RWPE1 (cell line): Measurements from ENCODE around the gene RIPK4.

Experiments used
- CTCF ChIA-PET: fragments of 350-600 bp; sonication (Branson Sonifier 250); formaldehyde crosslinking; extraction: SDS; loops from one replicate; lab custom pipeline; 2021; lab: Yijun Ruan, JAX
- POLR2A ChIA-PET: fragments of 400-600 bp; formaldehyde crosslinking; extraction: SDS; loops from one replicate; lab custom pipeline; 2020; ENCODE audit warnings: antibody characterized with exemption; ENCODE audit not compliant: low non-redundant PET; lab: Yijun Ruan, JAX
- DNase-seq: peaks from one replicate; pipeline ENCODE4 v3.0.0; 2012; ENCODE audit warnings: low spot score
- H3K27ac ChIP-seq: fragments of 450-650 bp; 2 replicates; pipeline ENCODE4 v1.5.1; 2017
- TF ChIP-seq, protein P1 (sequence below): fragments of 450-650 bp; conservative IDR thresholded peaks from 2 replicates; pipeline ENCODE4 v1.5.1; 2017; ENCODE audit warnings: low read depth, mild to moderate bottlenecking

RIPK4 gene

DNA sequence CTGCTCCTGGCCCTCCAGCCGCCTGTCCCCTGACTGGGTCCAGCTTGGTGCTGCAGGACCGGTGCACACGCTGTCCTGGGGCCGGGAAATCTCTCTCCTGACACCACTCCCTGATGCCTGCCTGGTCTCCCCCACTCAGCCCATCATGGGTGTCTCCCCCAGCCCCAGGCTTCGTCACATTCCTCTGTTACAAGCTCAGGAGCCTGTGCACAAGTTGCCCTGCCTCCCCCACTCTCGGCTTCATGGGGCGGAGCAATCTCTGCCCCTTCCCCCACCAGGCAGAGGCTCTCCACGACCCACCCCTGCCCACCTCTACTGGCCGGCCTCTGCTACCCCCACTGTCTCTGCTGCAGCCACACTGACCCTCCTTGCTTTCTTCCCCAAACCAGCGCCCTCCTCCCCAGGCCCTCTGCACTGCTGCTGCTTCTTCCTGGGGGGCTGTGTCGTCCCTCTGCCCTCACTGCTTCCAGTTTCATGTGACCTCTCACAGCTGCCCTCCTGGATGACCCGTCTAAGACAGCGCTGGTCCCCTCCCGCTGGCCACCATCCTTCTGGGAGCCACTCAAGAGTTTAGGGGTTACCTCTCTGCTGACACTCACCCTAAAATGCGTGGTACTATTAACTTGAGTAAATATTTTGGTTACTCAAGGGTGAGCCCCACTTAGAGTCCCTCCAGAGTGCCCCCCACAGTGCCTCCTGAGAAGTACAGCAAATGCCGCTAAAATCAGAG is 5.7 kb upstream of the RIPK4 start:
- no peak for DNase-seq
- no peak overlapping the region for H3K27ac ChIP-seq
- TF ChIP-seq, protein P1, sequence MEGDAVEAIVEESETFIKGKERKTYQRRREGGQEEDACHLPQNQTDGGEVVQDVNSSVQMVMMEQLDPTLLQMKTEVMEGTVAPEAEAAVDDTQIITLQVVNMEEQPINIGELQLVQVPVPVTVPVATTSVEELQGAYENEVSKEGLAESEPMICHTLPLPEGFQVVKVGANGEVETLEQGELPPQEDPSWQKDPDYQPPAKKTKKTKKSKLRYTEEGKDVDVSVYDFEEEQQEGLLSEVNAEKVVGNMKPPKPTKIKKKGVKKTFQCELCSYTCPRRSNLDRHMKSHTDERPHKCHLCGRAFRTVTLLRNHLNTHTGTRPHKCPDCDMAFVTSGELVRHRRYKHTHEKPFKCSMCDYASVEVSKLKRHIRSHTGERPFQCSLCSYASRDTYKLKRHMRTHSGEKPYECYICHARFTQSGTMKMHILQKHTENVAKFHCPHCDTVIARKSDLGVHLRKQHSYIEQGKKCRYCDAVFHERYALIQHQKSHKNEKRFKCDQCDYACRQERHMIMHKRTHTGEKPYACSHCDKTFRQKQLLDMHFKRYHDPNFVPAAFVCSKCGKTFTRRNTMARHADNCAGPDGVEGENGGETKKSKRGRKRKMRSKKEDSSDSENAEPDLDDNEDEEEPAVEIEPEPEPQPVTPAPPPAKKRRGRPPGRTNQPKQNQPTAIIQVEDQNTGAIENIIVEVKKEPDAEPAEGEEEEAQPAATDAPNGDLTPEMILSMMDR: no peak
- ChIA-PET CTCF (interaction anchor here (1.8 kb wide), 1 partner anchor 44 kb away, joined by 6 read pairs; no protein-coding TSS in a partner anchor), POLR2A (no interaction called here)

DNA sequence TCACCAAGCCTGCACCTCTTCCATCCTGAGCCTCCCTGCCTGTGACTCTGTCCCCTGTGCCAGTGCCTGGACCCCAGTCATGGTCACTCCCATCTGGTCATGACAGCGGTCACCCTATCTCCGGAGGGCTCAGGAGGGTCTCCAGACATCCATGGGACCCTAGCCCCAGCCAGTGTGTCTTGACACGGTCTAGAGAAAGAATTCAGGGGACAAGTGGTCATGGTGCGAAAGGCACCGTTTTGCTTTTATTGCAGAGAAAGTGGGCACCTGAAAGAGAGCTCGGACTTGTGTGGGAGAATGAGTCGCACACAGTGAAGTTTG is 4.7 kb upstream of the RIPK4 start:
- ChIA-PET POLR2A (no interaction called here), CTCF (interaction anchor here (1.8 kb wide), 1 partner anchor 45 kb away, joined by 6 read pairs; no protein-coding TSS in a partner anchor)
- no peak overlapping the region for H3K27ac ChIP-seq
- TF ChIP-seq, protein P1: no peak
- no peak for DNase-seq

DNA sequence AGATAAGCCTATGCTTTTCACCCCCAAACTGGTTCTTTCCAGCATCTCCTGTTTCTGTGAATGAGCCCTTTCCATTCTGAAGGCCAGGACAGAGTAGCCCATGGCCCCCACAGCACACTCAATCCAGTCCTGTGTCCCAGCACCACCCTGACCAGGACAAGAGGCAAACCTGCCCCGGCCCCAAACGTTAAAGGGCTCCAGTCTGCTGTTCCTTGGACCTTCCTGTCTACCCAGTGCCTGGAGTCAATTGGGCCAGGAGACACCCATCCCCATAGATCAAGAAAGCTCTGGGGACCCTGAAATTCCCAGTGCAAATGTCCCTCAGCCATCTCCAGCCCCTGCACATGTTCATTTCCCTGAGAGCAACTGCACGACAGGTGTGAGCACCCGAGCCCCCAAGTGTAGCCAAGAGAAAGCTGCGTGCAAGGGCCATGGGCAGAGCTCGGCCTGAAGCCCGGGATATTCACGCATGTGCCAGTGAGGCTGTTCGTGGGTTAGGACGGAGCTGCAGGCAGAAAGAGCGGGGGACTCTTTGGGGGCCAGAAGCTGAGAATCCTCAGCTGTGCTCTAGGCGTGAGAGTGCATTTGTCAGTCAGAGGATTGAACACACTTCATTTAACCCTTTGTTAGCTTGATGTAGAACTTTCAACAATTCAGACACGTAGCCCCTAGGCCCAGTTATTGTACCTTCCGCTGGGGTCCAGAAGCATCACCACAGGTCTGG is 4.2 kb upstream of the RIPK4 start:
- POLR2A ChIA-PET: no interaction called here
- CTCF ChIA-PET: interaction anchor here (0.6 to 1.8 kb wide), 3 partner anchors 21 to 93 kb away, joined by 3 to 6 read pairs (median 5); no protein-coding TSS in a partner anchor
- DNase-seq: no peak
- H3K27ac ChIP-seq: peak overlapping the region; percentile 21; the same call in 1 of the 2 replicates
- TF ChIP-seq, protein P1: no peak

DNA sequence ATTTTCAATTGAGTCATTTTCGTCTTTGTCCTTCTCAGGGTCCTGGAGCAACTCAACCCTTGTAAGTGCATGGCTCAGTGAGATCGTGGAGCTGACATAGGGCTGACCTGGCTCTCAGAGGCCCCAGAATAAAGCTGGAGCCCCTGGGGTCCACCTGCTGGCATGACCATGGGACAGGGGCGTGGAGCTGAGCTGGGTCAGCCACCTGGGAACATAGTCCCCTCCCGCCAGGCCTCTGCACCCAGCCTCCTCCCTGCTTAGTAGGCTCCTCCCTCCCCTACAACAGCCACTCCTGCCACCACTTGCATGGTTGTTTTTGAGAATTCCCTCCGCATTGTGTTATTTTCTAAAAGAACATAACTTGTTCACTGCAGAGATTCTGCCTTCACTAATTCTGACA is 3.1 kb upstream of the RIPK4 start:
- TF ChIP-seq, protein P1: no peak
- ChIA-PET CTCF (interaction anchor here (0.7 to 1.4 kb wide), 3 partner anchors 8 to 158 kb away, joined by 3 to 9 read pairs (median 4); no protein-coding TSS in a partner anchor), POLR2A (interaction anchor here (0.6 kb wide), 1 partner anchor 78 kb away, joined by 4 read pairs; no protein-coding TSS in a partner anchor)
- DNase-seq: no peak
- peak overlapping the region; percentile 90; the same call in 1 of the 2 replicates for H3K27ac ChIP-seq

DNA sequence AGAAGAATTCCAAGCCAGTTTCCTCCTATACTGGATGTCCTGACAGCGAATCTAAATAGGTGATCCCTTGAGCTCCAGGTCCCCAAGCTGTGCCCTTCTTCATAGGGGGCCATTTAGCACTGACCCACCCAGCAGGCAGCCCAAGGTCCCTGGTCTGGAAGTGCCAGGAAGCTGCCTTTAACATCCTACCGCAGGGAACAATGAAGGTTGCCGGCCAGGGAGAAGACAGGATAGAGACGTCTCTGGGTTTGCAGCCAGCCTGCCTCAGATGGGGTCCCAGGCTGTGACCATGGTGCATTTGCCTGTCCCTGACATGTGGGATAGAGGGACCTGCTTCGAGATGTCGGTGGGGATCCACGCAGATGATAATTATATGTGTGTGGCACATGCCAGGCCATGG is 2.7 kb upstream of the RIPK4 start:
- no peak for DNase-seq
- CTCF ChIA-PET: interaction anchor here (0.5 to 1.4 kb wide), 3 partner anchors 9 to 197 kb away, joined by 3 to 9 read pairs (median 4); no protein-coding TSS in a partner anchor
- POLR2A ChIA-PET: no interaction called here
- H3K27ac ChIP-seq: peak overlapping the region; percentile 90
- TF ChIP-seq, protein P1: no peak

DNA sequence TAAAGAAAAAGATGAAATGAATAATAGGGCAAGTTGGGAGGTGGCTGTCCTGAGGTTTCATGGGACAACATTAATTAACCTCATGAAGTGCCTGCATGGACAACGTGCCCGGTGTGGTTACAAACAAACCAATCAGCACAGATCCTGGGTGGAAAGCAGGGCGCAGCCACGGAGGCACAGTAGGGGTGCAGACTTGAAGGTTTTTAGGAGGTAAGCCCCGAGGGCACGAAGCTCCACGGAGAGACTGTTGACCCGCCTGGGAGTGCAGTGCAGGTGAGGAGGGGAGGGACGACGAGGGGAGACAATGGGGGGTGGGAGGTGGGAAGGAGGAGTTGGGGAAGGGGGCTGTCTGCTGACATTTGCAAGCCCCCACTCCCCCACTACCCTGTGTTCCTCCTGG is 2.3 kb upstream of the RIPK4 start:
- TF ChIP-seq, protein P1: no peak
- peak overlapping the region; percentile 90 for H3K27ac ChIP-seq
- POLR2A ChIA-PET: no interaction called here
- no peak for DNase-seq
- CTCF ChIA-PET: interaction anchor here (0.5 to 1.4 kb wide), 7 partner anchors 9 to 197 kb away, joined by 3 to 12 read pairs (median 4); no protein-coding TSS in a partner anchor
